ENCODE data around the gene RCOR3. TPM values are rescaled to one million over a fixed set of nuclear protein-coding genes. Genes with fewer than 3 reads are reported as not detected.
"Not testable (repeated sequence)": the region's sequence is repeated elsewhere in the genome, so short reads cannot be mapped to it uniquely, and the experiment has no call there.

Gene RCOR3
- 6.8 and 8.9 TPM in 2 replicates for total RNA-seq

DNA sequence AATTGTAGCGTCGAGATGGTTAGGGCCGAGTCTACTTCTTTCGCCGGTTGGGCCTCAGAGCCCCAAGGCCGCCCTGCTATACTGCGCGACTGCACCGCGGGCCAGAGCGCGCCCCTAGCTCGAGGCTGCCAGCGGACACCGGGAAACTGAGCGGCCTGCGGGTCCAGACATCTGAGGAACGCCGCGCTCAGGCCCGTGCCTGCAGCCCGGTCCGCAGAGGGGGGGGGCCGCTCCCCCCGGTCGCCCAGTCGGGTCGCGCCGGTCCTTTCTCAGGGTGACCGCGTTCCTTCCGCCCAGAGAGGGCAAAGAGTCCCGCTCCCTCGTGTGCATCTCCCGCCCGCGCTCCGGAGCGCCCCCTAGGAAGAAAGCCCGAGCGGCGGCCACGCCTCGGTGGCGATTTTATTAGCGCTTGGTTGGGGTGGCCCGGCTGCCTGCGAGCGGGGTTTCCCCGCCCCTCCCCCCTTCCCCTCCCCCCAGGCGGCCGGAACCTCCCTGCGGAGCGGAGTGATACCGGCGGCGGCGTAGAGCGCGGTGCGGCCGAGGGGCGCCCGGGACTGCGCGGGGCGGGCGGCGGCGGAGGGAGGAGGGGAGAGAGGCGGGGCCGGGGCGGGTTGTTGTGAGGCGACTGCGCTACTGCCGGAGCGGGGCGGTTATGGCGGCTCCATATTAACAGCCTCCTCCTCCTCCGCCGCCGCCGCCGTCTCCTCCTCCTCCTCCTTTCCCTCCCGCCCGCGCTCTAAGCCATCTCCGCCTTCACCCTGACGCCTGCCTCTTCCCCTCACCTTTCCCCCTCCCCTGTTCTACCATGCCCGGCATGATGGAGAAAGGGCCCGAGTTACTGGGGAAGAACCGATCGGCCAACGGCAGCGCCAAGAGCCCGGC, at the start of gene RCOR3:
RCOR3 (plus strand) TSS at position 611 of the 882 bp plus-strand sequence; CDS start at position 806, 195 bp downstream.
- DNase-seq (ENCODE audit: low read depth in 2 of 2): peak; percentile 93 to 95

- DNase-seq (ENCODE audit: low read depth in 2 of 2): no peak
These were observed 49.1 kb upstream of the RCOR3 start for GRCh38 chr1:211210052-211210451.

- no peak for DNase-seq (ENCODE audit: low read depth in 2 of 2)
These were observed 48.2 kb upstream of the RCOR3 start for GRCh38 chr1:211210965-211211364.

DNA sequence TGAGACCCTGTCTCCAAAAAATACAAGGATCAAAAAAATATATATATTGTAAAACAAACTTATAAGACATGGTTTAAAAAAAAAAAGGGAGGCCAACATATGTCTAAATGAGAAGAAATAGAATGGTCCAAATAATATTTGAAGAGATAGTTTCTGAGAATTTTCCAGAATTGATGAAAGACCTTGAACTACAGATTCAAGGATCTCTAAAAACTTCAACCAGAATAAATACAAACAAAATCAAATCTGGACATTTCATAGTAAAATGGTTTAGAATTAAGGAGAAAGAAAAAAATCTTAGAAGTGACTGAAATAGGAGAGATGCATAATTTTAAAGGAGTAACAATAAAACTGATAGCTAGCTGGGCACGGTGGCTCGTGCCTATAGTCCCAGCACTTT, 45.5 kb upstream of the RCOR3 start:
- DNase-seq (ENCODE audit: low read depth in 2 of 2): no peak

GRCh38 chr1:211215577-211215976, 43.6 kb upstream of the RCOR3 start:
- no peak for DNase-seq (ENCODE audit: low read depth in 2 of 2)

- no peak for DNase-seq (ENCODE audit: low read depth in 2 of 2)
These were observed 41.8 kb upstream of the RCOR3 start for GRCh38 chr1:211217392-211217791.

DNA sequence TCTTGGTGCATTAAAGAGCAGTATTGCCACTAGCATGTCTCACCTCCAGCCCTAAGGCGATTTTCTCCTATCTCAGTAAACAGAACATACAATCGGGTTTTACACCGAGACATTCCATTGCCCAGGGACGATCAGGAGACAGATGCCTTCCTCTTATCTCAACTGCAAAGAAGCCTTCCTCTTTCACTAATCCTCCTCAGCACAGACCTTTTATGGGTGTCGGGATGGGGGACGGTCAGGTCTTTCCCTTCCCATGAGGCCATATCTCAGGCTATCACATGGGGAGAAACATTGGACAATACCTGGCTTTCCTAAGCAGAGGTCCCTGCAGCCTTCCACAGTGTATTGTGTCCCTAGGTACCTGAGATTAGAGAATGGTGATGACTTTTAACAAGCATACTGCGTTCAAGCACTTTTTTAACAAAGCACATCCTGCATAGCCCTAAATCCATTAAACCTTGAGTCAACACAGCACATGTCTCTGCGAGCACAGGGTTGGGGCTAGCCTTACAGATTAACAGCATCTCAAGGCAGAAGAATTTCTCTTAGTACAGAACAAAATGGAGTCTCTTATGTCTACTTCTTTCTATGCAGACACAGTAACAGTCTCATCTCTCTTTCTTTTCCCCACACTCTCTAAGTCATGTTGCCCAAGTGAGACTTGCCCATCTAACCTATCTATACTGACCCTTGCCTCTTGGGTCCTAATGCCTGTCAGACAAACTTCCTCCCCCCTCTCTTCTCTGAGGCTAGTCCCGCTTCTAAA, 36.5 kb upstream of the RCOR3 start:
- DNase-seq (ENCODE audit: low read depth in 2 of 2): not testable (repeated sequence)

DNA sequence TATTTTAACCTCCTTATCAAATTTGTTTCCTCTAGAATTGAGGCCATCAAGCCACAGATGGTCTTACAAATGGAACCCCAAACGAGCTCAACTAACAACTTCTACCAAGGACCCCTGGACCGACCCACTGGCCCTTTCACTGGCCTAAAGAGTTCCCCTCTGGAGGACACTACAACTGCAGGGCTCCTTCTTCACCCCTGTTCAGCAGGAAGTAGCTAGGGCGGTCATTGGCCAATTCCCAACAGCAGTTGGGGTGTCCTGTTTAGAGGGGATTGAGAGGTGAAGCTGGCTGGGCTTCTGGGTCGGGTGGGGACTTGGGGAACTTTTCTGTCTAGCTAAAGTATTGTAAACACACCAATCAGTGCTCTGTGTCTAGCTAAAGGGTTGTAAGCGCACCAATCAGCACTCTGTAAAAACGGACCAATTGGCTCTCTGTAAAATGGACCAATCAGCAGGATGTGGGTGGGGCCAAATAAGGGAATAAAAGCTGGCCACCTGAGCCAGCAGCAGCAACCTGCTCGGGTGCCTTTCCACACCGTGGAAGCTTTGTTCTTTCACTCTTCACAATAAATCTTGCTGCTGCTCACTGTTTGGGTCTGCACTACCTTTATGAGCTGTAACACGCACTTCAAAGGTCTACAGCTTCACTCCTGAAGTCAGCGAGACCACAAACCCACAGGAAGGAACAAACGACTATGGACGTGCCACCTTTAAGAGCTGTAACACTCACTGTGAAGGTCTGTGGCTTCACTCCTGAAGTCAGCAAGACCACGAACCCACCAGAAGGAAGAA, 30.4 kb upstream of the RCOR3 start:
- DNase-seq (ENCODE audit: low read depth in 2 of 2): not testable (repeated sequence)

- no peak for DNase-seq (ENCODE audit: low read depth in 2 of 2)
These were observed 29.8 kb upstream of the RCOR3 start for GRCh38 chr1:211229365-211229759.

GRCh38 chr1:211231873-211232272, 27.3 kb upstream of the RCOR3 start:
- no peak for DNase-seq (ENCODE audit: low read depth in 2 of 2)

DNA sequence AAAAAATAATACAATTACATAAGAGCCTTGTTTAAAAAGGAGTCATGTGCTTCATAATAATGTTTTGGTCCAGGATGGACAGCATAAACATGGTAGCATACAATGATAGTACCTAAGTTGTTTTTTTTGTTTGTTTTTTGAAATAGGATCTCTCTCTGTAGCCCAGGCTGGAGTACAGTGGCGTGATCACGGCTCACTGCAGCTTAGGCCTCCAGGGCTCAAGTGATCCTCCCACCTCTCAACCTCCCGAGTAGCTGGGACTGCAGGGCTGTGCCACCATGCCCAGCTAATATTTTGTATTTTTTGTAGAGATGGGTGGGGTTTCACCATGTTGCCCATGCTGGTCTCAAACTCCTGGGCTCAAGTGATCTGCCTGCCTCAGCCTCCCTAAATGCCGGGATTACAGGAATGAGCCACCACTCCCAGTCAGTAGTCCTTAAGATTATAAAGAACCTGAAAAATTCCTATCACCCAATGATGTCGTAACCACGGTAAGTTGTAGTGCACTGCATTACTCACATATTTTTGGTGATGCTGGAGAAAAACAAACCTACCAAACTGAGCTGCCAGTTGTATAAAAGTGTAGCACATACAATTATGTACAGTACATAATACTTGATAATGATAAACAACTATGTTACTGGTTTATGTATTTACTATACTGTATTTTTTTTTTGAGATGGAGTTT, 22.4 kb upstream of the RCOR3 start:
- no peak for DNase-seq (ENCODE audit: low read depth in 2 of 2)

DNA sequence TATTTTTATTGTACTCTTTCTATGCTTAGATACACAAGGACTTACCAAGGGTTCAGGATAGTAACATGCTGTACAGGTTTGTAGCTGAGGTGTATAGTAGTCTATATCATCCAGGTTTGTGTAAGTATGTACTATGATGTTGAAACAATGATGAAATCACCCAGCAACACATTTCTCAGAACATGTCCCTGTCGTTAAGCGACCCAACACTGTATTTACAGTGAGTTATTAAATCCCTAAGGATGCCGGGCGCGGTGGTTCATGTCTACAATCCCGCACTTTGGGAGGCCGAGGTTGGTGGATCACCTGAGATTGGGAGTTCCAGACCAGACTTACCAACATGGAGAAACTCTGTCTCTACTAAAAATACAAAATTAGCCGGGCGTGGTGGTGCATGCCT, 21.6 kb upstream of the RCOR3 start:
- no peak for DNase-seq (ENCODE audit: low read depth in 2 of 2)

DNA sequence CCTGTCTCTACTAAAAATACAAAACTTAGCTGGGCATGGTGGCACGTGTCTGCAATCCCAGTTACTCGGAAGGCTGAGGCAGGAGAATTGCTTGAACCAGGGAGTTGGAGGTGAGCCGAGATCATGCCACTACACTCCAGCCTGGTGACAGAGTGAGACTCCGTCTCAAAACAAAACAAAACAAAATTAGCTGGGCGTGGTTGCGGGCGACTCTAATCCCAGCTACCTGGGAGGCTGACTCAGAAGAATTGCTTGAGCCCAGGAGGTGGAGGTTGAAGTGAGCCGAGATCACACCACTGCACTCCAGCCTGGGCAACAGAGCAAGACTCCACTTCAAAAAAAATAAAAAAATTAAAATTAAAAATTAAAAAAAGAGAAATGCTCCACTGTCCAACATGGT, 18.6 kb upstream of the RCOR3 start:
- not testable (repeated sequence) for DNase-seq (ENCODE audit: low read depth in 2 of 2)

- no peak for DNase-seq (ENCODE audit: low read depth in 2 of 2)
These were observed 18.1 kb upstream of the RCOR3 start for GRCh38 chr1:211241071-211241470.

DNA sequence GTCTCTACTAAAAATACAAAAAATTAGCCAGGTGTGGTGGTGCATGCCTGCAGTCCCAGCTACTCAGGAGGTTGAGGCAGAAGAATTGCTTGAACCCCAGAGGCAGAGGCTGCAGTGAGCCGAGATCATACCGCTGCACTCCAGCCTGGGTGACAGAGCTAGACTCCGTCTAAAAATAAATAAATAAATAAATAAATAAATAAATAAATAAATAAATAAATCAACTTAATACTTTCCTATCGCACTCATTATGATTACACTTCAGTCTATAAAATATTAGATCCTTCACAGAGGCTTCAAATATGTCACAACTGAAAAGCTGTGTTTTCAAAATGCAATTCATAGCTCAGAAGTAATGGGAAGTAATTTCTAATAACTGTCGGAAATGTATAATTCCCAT, 15.5 kb upstream of the RCOR3 start:
- not testable (repeated sequence) for DNase-seq (ENCODE audit: low read depth in 2 of 2)

GRCh38 chr1:211246583-211246982, 12.6 kb upstream of the RCOR3 start:
- not testable (repeated sequence) for DNase-seq (ENCODE audit: low read depth in 2 of 2)

GRCh38 chr1:211247921-211248320, 11.2 kb upstream of the RCOR3 start:
- no peak for DNase-seq (ENCODE audit: low read depth in 2 of 2)

DNA sequence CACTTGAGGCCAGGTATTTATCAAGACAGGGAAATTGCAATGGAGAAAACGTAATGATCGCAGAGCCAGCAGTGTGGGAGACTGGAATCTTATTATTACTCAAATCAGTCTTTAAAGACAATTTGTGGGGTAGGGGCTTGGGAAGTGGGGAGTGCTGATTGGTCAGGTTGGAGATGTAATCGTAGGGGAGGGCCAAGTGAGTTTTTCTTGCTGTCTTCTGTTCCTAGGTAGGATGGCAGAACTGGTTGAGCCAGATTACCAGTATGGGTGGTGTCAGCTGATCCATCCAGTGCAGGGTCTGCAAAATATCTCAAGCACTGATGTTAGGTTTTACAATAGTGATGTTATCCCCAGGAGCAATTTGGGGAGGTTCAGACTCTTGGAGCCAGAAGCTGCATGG, 9.6 kb upstream of the RCOR3 start:
- not testable (repeated sequence) for DNase-seq (ENCODE audit: low read depth in 2 of 2)

- DNase-seq (ENCODE audit: low read depth in 2 of 2): no peak
These were observed 1.3 kb upstream of the RCOR3 start for GRCh38 chr1:211257826-211258225.

GRCh38 chr1:211258310-211258755, 833 bp upstream of the RCOR3 start:
- peak; percentile 49 to 71 for DNase-seq (ENCODE audit: low read depth in 2 of 2)

- DNase-seq (ENCODE audit: low read depth in 2 of 2): peak; percentile 58 to 71
These were observed 516 bp downstream of the RCOR3 start for GRCh38 chr1:211259638-211260126.
